Testis (tissue), 2 donors: ENCODE data around the gene OCSTAMP.

ENCODE experiments used
- POLR2A ChIP-seq: fragments of 450-650 bp; IDR thresholded peaks from one replicate; pipeline ENCODE4 v1.6.1; 2017; ENCODE audit warnings: antibody characterized with exemption, mild to moderate bottlenecking, moderate library complexity
- TF ChIP-seq, protein P1 (sequence below), 3 experiments: fragments of 450-650 bp in 2 of 3; fragments of 200-600 bp in 1 of 3; sonication (generic) in 1 of 3; IDR thresholded peaks; one replicate each; pipeline ENCODE4 v1.5.1; 2016 to 2019; ENCODE audit warnings: antibody characterized with exemption in 3 of 3, mild to moderate bottlenecking in 2 of 3, moderate library complexity in 1 of 3

- TF ChIP-seq, protein P1, sequence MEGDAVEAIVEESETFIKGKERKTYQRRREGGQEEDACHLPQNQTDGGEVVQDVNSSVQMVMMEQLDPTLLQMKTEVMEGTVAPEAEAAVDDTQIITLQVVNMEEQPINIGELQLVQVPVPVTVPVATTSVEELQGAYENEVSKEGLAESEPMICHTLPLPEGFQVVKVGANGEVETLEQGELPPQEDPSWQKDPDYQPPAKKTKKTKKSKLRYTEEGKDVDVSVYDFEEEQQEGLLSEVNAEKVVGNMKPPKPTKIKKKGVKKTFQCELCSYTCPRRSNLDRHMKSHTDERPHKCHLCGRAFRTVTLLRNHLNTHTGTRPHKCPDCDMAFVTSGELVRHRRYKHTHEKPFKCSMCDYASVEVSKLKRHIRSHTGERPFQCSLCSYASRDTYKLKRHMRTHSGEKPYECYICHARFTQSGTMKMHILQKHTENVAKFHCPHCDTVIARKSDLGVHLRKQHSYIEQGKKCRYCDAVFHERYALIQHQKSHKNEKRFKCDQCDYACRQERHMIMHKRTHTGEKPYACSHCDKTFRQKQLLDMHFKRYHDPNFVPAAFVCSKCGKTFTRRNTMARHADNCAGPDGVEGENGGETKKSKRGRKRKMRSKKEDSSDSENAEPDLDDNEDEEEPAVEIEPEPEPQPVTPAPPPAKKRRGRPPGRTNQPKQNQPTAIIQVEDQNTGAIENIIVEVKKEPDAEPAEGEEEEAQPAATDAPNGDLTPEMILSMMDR (IDR thresholded peaks at IDR 0.05) = no peak
- no peak for TF ChIP-seq POLR2A
These were observed 1.8 kb downstream of the OCSTAMP start for GRCh38 chr20:46548688-46549087.
